Measurements from ENCODE around the gene LRP11.
"Not testable (repeated sequence)": the region's sequence is repeated elsewhere in the genome, so short reads cannot be mapped to it uniquely, and the experiment has no call there.

Gene LRP11

DNA sequence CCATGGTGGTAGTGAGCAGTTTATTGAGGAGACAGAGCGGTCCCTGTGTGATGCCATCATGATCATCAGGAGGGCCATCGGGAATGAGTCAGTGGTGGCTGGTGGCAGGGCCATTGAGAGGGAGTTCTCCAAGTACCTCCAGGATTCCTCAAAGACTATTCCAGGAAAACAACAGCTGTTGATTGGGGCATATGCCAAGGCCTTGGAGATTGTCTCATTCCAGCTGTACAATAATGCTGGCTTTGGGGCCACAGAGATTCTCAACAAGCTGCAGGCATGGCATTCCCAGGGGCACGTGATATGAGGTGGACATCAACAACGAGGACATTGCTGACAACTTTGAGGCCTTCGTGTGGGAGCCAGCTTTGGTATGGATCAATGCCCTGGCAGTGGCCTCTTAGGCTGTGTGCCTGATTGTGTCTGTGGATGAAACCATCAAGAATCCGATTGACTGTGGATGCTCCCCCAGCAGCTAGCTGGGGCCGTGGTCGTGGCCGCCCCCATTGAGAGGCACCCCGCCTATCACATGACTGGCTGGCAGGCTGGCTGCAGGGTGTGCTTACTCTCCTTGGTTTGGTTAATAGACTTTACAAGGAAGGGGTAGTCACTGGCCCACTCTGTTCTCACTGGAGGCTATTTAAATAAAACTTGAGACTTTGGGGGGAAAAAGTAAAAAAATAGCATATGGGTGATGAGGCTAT lies 17.1 kb upstream of the LRP11 start:
- no peak for DNase-seq
- in situ Hi-C loops (cut with MboI; ENCODE audit: low pct_unique_long_range_greater_than_20kb, low sequenced_read_pairs): no loop called here

GRCh38 chr6:149877659-149878058 lies 13.5 kb upstream of the LRP11 start:
- DNase-seq: no peak
- in situ Hi-C loops (cut with MboI; ENCODE audit: low pct_unique_long_range_greater_than_20kb, low sequenced_read_pairs): no loop called here

GRCh38 chr6:149876241-149876933 lies 12.2 kb upstream of the LRP11 start:
- in situ Hi-C loops (cut with MboI; ENCODE audit: low pct_unique_long_range_greater_than_20kb, low sequenced_read_pairs): no loop called here

GRCh38 chr6:149872233-149872632 lies 8.1 kb upstream of the LRP11 start:
- DNase-seq: no peak
- in situ Hi-C loops (cut with MboI; ENCODE audit: low pct_unique_long_range_greater_than_20kb, low sequenced_read_pairs): no loop called here

More at GRCh38 chr6:149876241-149876933, 12.2 kb upstream of the LRP11 start:
- DNase-seq: no peak

- DNase-seq: no peak
- in situ Hi-C loops (cut with MboI; ENCODE audit: low pct_unique_long_range_greater_than_20kb, low sequenced_read_pairs): no loop called here
Observed at GRCh38 chr6:149871182-149871581, 7.0 kb upstream of the LRP11 start.

DNA sequence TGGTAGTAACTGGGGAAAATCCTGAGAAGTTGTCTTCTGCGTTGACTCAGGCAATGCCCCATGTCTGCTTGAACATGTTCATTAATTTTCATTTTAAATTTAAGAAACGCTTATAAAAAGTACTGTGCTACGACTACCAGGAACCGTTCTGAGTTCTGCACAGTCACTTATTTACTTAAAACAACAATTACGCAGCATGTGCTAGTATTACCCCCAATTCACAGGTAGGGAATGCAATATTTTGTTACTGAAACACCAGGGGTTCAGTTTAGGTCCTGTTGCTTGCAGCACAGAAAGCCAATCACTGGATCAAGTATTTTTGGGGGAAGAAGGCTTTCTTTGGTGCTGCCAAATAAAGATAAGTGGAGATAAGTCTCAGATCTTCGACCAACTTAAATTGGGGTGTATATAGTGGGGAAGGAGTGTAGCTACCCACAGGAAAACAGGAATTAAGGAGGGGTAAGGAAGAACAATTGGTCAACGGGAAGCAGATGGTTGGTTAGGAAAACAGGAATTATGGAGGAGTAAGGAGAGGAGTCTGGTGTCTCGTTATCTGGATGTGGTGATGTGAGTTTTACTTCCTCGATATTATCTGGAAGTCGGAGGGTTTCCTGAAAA lies 5.2 kb upstream of the LRP11 start:
- no peak for DNase-seq
- in situ Hi-C loops (cut with MboI; ENCODE audit: low pct_unique_long_range_greater_than_20kb, low sequenced_read_pairs): no loop called here

DNA sequence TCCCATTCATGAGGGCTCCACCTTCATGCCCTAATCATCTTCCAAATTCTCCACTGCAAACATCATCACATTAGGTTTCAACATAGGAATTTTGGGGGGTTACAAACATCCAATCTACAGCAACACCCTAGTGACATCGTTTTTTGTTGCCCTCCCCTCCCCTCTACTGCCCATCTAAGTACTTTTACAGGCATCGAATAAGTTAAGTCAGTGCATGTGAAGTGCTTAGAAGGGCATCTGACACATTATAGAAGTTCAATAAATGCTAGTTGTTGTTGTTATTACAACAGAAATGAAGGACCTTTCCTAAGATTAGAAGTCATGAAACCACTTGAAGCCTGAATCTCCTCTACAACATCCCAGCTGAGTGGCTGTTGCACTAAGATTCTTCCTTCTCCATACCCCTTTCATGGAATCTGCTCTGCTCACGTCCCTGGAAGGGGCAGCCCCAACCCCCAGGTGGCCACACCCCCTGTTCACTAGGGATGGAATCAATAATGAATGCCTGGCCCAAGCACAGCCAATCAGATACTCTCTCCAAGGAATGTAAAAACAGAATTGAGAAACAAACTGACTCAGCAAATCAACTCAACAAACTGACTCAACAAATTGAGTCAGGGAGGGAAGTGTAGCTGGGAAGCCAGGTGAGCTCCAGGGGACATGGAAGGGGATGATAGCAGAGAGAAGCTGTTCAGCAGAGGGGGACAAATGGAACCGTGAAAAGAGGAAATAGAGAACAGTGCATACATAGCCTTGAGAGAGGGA lies 3.9 kb upstream of the LRP11 start:
- in situ Hi-C loops (cut with MboI; ENCODE audit: low pct_unique_long_range_greater_than_20kb, low sequenced_read_pairs): no loop called here
- peak; percentile 45 for DNase-seq

- DNase-seq: peak; percentile 71
Observed at GRCh38 chr6:149864578-149865535, 698 bp upstream of the LRP11 start.

DNA sequence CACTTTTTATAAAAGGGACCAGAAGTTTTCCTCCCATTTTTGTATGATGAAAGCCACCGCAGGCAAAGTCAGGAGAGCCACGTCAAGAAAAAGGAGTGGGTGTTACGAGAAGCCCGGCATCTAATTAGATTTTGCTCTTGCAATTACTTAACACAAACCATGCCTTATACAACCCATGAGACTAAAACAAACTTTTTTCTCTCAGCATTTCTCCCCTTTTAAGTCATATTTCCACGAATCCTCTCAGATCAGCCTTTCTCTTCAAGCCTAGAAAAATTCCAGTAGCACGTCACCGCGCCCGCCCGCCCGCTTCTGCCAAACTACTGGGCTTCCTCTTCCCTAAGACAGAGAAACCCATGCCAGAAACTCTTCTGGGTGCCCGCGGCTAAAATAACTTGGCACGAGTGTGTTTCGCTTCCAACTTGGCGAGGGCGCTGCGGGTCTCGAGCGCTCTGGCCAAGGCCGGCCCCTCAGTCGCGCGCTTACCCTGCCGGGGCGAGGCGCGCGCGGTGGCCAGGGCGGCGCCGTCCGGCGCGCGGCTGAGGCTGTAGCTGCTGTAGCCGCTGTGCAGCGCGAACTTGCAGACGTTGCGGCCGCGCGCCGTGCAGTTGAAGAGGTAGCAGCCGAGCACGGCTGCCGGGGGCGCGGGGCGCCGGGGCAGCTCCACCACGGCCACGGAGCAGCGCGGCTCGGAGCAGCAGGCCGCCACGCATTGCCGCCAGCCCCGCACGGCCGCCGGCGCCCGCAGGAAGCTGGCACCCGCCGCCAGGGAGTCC lies 1.0 kb downstream of the LRP11 start:
- DNase-seq: peak; percentile 73
- in situ Hi-C loops (cut with MboI; ENCODE audit: low pct_unique_long_range_greater_than_20kb, low sequenced_read_pairs): no loop called here

More at GRCh38 chr6:149864578-149865535, 698 bp upstream of the LRP11 start:
- in situ Hi-C loops (cut with MboI; ENCODE audit: low pct_unique_long_range_greater_than_20kb, low sequenced_read_pairs): no loop called here

GRCh38 chr6:149862424-149862738 lies 1.8 kb downstream of the LRP11 start:
- in situ Hi-C loops (cut with MboI; ENCODE audit: low pct_unique_long_range_greater_than_20kb, low sequenced_read_pairs); DNase-seq: not testable (repeated sequence)

- no peak for DNase-seq
- in situ Hi-C loops (cut with MboI; ENCODE audit: low pct_unique_long_range_greater_than_20kb, low sequenced_read_pairs): no loop called here
Observed at GRCh38 chr6:149861603-149862423, 2.3 kb downstream of the LRP11 start.

DNA sequence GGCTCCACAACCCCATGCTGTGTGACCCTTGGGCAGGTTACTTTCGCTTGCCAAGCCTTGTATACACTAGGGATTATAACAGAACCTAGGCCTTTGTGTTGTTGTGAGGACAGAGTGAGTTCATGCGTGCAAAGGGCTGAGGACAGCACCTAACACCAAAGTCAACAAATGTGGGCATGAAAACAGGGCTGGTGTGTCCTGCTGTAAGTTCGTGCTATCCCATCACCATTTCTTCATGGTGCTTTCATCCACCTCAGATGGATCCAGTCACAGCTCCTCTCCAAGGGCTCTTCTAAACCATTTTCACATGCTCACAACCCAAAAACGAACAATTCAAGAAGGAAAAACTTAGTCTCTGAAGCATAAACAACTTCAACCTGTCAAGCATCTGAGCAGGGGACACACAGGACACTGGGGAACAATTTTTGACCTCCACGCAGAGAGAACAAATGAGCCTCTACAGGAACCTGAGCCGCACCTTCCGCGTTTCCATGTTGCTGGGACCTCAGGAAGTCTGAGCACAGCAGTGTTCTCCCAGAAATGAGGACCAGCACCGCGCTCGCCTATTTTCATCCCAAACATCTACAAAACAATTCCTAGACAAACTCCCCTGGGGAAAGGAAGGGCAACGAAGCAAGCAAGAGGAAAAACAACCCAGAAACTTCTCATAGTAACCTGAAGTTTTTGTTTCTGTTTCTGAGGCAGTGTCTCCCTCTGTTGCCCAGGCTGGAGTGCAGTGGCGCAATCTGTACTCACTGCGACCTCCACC lies 3.1 kb downstream of the LRP11 start:
- DNase-seq: no peak
- in situ Hi-C loops (cut with MboI; ENCODE audit: low pct_unique_long_range_greater_than_20kb, low sequenced_read_pairs): no loop called here

DNA sequence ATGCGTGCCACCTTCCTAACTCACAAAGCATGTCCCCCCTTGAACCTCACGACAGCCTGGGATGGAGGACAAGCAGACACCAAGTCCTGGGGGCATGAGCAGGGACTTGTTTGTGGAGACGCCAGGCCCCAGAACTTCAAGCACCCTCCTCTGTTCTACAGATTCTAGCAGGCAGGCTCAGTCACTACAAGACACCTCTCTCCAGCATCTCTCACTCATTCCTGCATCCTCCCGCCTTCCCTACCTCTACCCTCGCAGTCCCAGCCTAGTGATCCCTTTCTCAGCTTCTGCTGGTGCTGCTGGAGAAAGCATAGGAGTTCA lies 3.7 kb downstream of the LRP11 start:
- no peak for DNase-seq
- in situ Hi-C loops (cut with MboI; ENCODE audit: low pct_unique_long_range_greater_than_20kb, low sequenced_read_pairs): no loop called here

DNA sequence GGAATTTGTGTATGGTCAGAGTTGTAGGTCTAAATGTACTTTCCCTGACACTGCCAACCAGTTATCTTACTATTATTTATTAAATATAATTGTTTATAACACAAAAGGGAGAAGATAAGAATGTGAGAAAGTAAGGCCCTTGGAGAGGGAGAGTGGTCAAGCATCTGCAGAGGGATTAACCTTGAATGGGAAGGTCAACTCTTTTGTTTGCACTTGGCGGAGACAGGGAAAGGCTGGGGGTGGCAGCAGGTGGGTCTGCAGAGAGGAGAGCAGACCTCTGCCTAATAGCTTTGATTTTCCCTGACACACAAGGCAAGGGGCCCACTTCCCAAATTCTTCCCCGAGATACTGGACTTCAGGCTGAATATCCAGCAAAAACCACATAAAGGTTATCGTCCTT lies 4.2 kb downstream of the LRP11 start:
- DNase-seq: no peak

DNA sequence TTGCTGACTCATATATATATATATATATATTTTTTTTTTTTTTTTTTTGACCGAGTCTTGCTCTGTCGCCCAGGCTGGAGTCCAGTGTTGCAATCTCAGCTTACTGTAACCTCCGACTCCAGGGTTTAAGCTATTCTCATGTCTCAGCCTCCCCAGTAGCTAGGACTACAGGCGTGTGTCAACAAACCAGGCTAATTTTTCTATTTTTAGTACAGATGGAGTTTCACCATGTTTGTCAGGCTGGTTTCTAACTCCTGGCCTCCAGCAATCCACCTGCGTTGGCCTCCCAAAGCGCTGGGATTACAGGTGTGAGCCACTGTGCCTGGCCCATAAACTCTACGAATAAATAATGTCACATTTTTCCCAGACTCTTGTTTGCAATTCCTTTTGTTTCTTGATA lies 4.8 kb downstream of the LRP11 start:
- in situ Hi-C loops (cut with MboI; ENCODE audit: low pct_unique_long_range_greater_than_20kb, low sequenced_read_pairs): no loop called here
- DNase-seq: no peak

More for the DNA sequence above, 4.2 kb downstream of the LRP11 start:
- in situ Hi-C loops (cut with MboI; ENCODE audit: low pct_unique_long_range_greater_than_20kb, low sequenced_read_pairs): no loop called here

- in situ Hi-C loops (cut with MboI; ENCODE audit: low pct_unique_long_range_greater_than_20kb, low sequenced_read_pairs): no loop called here
- no peak for DNase-seq
Observed at GRCh38 chr6:149857541-149857940, 6.6 kb downstream of the LRP11 start.
